HepG2 (cell line): ENCODE results near the gene CCDC87. TPM values are rescaled to one million over a fixed set of nuclear protein-coding genes. Genes with fewer than 3 reads are reported as not detected.

Experiments used
- AFF4 ChIP-seq: sonication (generic); formaldehyde crosslinking; IDR thresholded peaks from 2 replicates; pipeline ENCODE4 v1.4.0; 2020; ENCODE audit warnings: missing genetic modification reagents
- ATF2 ChIP-seq: sonication (generic); formaldehyde crosslinking; IDR thresholded peaks from 2 replicates; pipeline ENCODE4 v1.4.0; 2020; ENCODE audit warnings: missing genetic modification reagents
- BORCS8-MEF2B ChIP-seq: sonication (generic); formaldehyde crosslinking; IDR thresholded peaks from 2 replicates; pipeline ENCODE4 v1.8.0; 2022; ENCODE audit warnings: mild to moderate bottlenecking, missing genetic modification reagents
- CREB1 ChIP-seq, 2 experiments: fragments of 450-650 bp in 1 of 2; IDR thresholded peaks; 2 replicates each; pipeline ENCODE4 v1.6.1; 2016 to 2017; ENCODE audit warnings: control low read depth in 1 of 2, mild to moderate bottlenecking in 1 of 2, missing compliant biosample characterization in 1 of 2, missing genetic modification characterization in 1 of 2
- CREBL2 ChIP-seq: sonication (generic); formaldehyde crosslinking; IDR thresholded peaks from 2 replicates; pipeline ENCODE4 v1.8.1; 2023; ENCODE audit warnings: missing genetic modification reagents, mild to moderate bottlenecking, borderline replicate concordance
- E2F1 ChIP-seq: sonication (generic); formaldehyde crosslinking; IDR thresholded peaks from 2 replicates; pipeline ENCODE4 v1.5.0; 2020; ENCODE audit warnings: missing genetic modification reagents
- ELF3 ChIP-seq: IDR thresholded peaks from 2 replicates; pipeline ENCODE4 v1.6.1; 2016; ENCODE audit warnings: missing genetic modification reagents, missing compliant biosample characterization
- ETS1 ChIP-seq: sonication (generic); formaldehyde crosslinking; IDR thresholded peaks from 2 replicates; pipeline ENCODE4 v1.4.0; 2020; ENCODE audit warnings: missing genetic modification reagents
- JARID2 ChIP-seq: sonication (generic); formaldehyde crosslinking; IDR thresholded peaks from 2 replicates; pipeline ENCODE4 v1.8.1; 2023; ENCODE audit warnings: missing genetic modification reagents, inconsistent platforms; ENCODE audit not compliant: insufficient replicate concordance
- JUNB ChIP-seq: sonication (generic); formaldehyde crosslinking; IDR thresholded peaks from 2 replicates; pipeline ENCODE4 v1.8.0; 2022; ENCODE audit warnings: missing genetic modification reagents, mild to moderate bottlenecking, borderline replicate concordance
- MYNN ChIP-seq: sonication (generic); formaldehyde crosslinking; IDR thresholded peaks from 2 replicates; pipeline ENCODE4 v1.4.0; 2020; ENCODE audit warnings: mild to moderate bottlenecking, low read depth, missing genetic modification reagents
- NCOA2 ChIP-seq: sonication (generic); formaldehyde crosslinking; IDR thresholded peaks from 2 replicates; pipeline ENCODE4 v1.8.0; 2022; ENCODE audit warnings: inconsistent platforms
- NFKBIZ ChIP-seq: IDR thresholded peaks from 2 replicates; pipeline ENCODE4 v1.6.1; 2018; ENCODE audit warnings: missing genetic modification reagents, missing compliant biosample characterization
- NKX3-1 ChIP-seq: sonication (generic); formaldehyde crosslinking; IDR thresholded peaks from 2 replicates; pipeline ENCODE4 v1.5.0; 2020; ENCODE audit warnings: missing genetic modification reagents
- SP5 ChIP-seq: IDR thresholded peaks from 2 replicates; pipeline ENCODE4 v1.6.1; 2016; ENCODE audit warnings: low read depth, borderline replicate concordance
- ZBTB25 ChIP-seq: IDR thresholded peaks from 2 replicates; pipeline ENCODE4 v1.6.1; 2018; ENCODE audit warnings: missing genetic modification reagents
- ZBTB8A ChIP-seq: sonication (generic); formaldehyde crosslinking; IDR thresholded peaks from 2 replicates; pipeline ENCODE4 v1.4.0; 2020; ENCODE audit warnings: mild to moderate bottlenecking, low read depth, missing genetic modification reagents, borderline replicate concordance
- ZNF496 ChIP-seq: sonication (generic); formaldehyde crosslinking; IDR thresholded peaks from 2 replicates; pipeline ENCODE4 v1.8.1; 2023; ENCODE audit warnings: mild to moderate bottlenecking, moderate library complexity, missing genetic modification reagents; ENCODE audit not compliant: insufficient replicate concordance
- ZNF703 ChIP-seq: sonication (generic); formaldehyde crosslinking; IDR thresholded peaks from 2 replicates; pipeline ENCODE4 v1.5.1; 2020; ENCODE audit warnings: missing genetic modification reagents, mild to moderate bottlenecking, moderate library complexity, borderline replicate concordance
- polyA plus RNA-seq, 8 experiments: library from polyadenylated mRNA; depleted of rRNA in 3 of 8; stranded (reverse) in 7 of 8; unstranded in 1 of 8; fragments of >200 nt; fragmentation: Illumina TruSeq in 4 of 8; extraction: Trizol in 4 of 8; gene quantifications; 2 replicates each; pipeline versions ENCODE4 v1.2.1 to v1.2.3, GENCODE V29; 2011 to 2016; ENCODE audit warnings: low read depth in 4 of 8, missing spikeins in 1 of 8, mixed read lengths in 1 of 8; ENCODE audit not compliant: insufficient read depth in 1 of 8
- total RNA-seq, 5 experiments: library from RNA; depleted of rRNA; stranded (reverse); fragments of >200 nt; fragmentation: Illumina TruSeq; extraction: Trizol; gene quantifications; 2 replicates each; pipeline ENCODE4 v1.2.3, GENCODE V29; 2016; ENCODE audit warnings: low read depth in 1 of 5

The CCDC87 gene
- total and polyA plus RNA-seq, 2 of the 13 experiments (the other 11 are each of a cell fraction or from before 2014, with no cell fraction given) = 0.05 to 0.42 TPM

GRCh38 chr11:66616379-66617154 is 23.7 kb upstream of the CCDC87 start, which contains the start of gene RBM14 (continued):
- TF ChIP-seq NKX3-1 (CRISPR knock-in tag) = peak; percentile 86
- no peak for TF ChIP-seq AFF4
- TF ChIP-seq E2F1 (CRISPR knock-in tag) = peak; percentile 95
- peak; percentile 2 for TF ChIP-seq JARID2
- TF ChIP-seq MYNN (CRISPR knock-in tag) = peak; percentile 19; the same call in 1 of the 2 replicates
- no peak; the same call in 1 of the 2 replicates for TF ChIP-seq ZNF703 (CRISPR knock-in tag)
- no peak; the same call in none of the 2 replicates for TF ChIP-seq NCOA2
- TF ChIP-seq ZBTB25 (CRISPR knock-in tag) = 0 out of 2 replicates have a peak, but pooled peaks have one; percentile 11
- no peak for TF ChIP-seq ZNF496 (CRISPR knock-in tag)
- TF ChIP-seq ZBTB8A (CRISPR knock-in tag) = peak; percentile 57; the same call in 1 of the 2 replicates
- TF ChIP-seq BORCS8-MEF2B (CRISPR knock-in tag) = peak; percentile 60
- no peak for TF ChIP-seq JUNB
- peak; percentile 94 for TF ChIP-seq CREB1 (IDR thresholded peaks at IDR 0.05)
- TF ChIP-seq CREB1 (CRISPR knock-in tag; IDR thresholded peaks at IDR 0.05) = peak; percentile 85
- 0 out of 2 replicates have a peak, but pooled peaks have one; percentile 9 for TF ChIP-seq NFKBIZ
- TF ChIP-seq ATF2 = peak; percentile 66; the same call in 1 of the 2 replicates
- TF ChIP-seq ELF3 (CRISPR knock-in tag) = peak; percentile 27; the same call in 1 of the 2 replicates
- peak; percentile 66; the same call in 1 of the 2 replicates for TF ChIP-seq CREBL2 (CRISPR knock-in tag)
- TF ChIP-seq ETS1 (CRISPR knock-in tag) = peak; percentile 83; the same call in 1 of the 2 replicates
- peak; percentile 6; the same call in 1 of the 2 replicates for TF ChIP-seq SP5
